Measurements from ENCODE around the gene SMIM33.
A peak's percentile ranks its signal among the peaks of the same experiment; 100 is the strongest.
"Not testable (repeated sequence)": the region's sequence is repeated elsewhere in the genome, so short reads cannot be mapped to it uniquely, and the experiment has no call there.

Gene SMIM33

DNA sequence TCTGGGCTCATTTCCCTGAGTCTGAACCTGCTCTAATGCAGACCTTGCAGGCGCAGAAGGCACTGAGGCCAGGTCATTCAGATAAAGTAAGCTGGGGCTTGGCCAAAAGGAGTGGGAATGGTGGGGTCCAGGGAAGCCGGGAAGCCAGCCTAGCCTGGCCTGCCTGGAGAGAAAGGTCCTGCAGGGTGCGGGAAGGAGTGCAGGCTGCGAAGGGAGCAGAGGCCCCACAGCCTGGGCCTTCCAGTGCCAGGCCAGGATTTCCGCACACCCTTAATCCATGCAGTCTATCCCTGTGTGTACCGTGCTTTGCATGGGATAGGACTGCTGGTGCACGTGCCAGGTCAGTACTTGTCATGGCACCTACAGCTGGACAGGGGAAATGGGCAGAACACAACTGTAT lies 15.4 kb downstream of the SMIM33 start:
- no peak for DNase-seq

DNA sequence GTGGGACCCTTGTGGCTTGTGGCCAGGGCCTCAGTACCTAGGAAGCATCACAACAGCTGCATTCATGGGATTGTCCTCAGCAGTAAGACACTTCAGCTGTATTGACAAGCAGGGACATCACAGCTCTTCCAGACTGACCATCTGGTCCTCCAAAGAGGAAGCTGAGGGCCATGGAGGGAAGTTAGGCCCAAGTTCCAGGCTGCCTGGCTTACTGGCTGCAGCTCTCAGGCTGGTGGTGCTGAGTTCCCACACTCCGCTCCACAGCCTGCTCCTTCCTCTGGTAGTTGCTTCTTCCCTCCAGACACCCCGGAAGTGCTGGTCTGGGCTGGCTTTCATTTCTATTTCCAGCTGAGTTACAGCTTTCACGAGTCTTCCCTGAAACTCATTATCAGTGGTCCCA lies 17.5 kb downstream of the SMIM33 start:
- no peak for DNase-seq

DNA sequence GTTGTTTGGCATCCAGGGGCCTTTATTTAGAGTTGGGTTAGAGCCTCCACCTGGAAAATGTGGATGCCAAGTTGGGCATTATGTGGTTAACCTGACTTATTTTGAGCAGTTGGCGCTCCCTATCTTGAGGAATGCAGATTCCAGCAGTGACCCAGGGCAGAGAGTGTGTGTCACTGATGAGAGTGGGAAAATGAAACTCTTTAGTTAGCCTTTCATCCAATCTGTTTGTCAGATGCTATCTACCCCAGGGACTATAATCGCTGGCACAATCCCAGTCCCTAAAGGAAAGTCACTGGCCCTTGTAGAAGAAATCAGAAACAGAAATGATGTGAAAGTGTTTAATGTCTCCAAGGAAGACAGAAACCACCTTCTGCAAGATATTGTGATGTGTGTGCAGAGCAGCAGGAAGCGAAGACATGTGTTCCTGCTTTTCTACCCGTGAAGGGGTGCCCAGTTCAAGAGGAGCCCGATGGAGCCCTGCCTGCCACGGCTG lies 21.9 kb downstream of the SMIM33 start:
- no peak for DNase-seq

DNA sequence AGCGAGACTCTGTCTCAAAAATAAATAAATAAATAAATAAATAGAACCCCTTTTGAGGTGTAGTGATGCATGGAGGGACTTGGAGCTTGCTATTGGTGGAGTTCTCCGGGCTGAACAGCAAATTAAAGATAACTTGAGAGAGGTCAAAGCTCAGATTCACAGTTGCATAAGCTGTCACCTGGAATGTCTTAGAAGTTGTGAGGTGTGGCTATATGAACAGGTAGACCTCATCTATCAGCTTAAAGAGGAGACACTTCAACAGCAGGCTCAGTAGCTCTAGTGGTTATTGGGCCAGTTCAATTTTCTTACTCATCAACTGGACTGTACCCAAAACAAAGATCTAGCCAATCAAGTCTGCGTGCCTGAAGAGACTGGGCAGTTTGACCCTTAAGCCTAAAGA lies 23.5 kb downstream of the SMIM33 start:
- DNase-seq: no peak

DNA sequence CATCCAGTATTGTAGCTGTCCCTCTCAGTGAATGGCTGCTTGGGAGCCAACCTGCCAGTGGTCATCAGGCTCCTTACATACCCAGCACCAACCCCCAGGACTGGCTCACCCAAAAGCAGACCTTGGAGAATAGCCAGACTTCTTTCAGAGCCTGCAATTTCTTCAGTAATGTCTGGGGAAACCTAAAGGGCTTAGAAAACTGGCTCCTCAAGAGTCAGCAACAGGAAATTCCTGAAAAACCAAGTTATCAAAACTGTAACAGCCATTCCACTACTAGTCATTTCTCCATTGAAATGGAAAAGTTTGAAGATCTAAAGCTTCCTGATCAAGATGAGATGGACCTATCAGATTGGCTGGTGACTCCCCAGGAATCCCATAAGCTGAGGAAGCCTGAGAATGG lies 24.0 kb downstream of the SMIM33 start:
- no peak for DNase-seq

DNA sequence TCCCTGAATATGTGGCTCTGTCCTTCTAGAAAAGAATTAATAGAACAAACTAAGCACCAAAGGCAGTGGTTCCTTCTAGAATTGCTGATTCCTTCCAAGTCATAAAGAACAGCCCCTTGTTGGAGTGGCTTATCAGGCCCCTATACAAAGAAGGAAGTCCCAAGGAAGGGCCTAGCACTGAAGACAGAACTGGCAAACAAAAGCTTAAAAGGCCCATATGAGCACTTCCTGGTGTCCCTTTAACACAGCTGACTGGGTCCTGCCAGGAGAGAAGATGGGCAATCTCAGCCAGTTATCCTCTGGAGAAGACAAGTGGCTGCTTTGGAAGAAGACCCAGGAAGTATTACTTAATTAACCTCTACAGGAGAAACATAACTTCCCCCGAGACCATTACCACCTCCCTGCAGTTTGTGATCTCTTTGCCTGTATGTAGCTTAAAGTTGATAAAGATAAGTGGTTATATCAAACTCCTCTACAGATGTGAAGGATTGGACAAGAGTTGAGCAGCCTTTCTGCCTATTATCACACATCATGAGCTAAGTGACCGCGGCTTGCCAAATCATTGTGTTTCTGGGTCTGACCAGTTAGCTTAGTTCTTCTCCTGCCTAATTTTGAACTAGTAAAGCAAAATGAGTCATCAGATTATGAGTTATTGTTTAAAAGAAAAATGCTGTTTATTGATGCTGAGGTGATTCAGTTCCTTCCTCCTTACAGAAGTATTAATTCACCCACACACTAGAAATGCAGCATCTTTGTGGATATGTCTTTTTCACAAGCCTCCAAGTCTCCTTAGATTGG lies 25.0 kb downstream of the SMIM33 start:
- DNase-seq: no peak

DNA sequence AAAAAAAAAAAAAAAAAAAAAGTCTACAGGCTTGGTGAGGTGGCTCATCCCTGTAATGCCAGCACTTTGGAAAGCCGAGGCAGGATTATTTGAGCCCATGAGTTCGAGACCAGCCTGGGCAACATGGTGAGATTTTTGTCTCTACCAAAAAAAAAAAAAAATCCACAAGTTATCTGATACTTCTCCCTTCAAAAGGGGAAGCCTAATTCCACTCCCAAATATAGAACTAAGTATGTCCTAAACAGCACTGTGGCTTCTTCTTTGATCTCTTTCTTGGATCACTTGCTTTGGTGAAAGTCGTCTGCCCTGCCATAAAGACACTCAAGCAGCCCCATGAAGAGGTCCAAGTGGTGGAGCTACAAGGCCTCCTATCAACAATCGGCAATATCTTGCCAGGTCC lies 30.6 kb downstream of the SMIM33 start:
- DNase-seq: no peak

DNA sequence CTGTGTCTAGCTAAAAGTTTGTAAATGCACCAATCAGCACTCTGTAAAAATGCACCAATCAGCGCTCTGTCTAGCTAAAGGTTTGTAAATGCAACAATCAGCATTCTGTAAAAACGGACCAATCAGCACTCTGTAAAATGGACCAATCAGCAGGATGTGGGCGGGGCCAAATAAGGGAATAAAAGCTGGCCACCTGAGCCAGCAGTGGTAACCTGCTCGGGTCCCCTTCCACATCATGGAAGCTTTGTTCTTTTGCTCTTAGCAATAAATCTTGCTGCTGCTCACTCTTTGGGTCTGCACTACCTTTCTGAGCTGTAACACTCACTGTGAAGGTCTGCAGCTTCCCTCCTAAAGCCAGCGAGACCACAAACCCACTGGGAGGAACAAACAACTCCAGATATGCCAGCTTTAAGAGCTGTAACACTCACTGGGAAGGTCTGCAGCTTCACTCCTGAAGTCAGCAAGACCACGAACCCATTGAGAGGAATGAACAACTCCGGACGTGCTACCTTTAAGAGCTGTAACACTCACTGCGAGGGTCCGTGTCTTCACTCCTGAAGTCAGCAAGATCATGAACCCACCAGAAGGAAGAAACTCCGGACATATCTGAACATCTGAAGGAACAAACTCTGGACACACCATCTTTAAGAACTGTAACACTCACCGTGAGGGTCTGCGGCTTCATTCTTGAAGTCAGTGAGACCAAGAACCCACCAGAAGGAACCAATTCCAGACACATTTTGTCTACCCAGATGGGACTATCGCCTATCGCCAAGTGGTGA lies 32.4 kb downstream of the SMIM33 start:
- DNase-seq: not testable (repeated sequence)

DNA sequence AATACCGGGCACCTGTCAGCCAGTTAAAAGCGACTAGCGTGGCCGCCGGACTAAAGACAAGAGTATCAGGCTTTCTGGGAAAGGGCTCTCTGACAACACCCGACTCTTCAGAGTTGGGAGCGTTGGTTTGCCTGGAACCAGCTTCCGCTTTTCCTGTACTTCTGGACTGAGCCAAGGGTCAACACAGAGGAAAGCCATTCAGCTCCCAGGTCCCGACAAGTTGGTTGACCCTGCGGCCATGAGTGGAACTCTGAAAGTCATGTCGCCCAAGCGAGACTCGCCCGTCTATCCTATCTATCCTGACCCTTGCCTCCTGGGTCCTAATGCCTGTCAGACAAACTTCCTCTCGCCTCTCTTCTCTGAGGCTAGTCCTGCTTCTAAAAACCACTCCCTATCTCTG lies 33.1 kb downstream of the SMIM33 start:
- DNase-seq: not testable (repeated sequence)

DNA sequence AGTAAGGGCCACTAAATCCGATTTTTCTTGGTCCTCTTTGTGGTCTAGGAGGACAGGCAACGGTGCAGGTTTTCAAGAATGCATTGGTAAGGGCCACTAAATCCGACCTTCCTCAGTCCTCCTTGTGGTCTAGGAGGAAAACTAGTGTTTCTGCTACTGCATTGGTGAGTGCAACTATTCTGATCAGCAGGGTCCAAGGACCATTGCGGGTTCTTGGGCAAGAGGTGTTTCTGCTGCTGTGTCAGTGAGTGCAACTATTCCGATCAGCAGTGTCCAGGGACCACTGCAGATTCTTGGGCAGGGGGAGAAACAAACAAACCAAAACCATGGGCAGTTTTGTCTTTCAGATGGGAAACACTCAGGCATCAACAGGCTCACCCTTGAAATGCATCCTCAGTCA lies 33.9 kb downstream of the SMIM33 start:
- not testable (repeated sequence) for DNase-seq

DNA sequence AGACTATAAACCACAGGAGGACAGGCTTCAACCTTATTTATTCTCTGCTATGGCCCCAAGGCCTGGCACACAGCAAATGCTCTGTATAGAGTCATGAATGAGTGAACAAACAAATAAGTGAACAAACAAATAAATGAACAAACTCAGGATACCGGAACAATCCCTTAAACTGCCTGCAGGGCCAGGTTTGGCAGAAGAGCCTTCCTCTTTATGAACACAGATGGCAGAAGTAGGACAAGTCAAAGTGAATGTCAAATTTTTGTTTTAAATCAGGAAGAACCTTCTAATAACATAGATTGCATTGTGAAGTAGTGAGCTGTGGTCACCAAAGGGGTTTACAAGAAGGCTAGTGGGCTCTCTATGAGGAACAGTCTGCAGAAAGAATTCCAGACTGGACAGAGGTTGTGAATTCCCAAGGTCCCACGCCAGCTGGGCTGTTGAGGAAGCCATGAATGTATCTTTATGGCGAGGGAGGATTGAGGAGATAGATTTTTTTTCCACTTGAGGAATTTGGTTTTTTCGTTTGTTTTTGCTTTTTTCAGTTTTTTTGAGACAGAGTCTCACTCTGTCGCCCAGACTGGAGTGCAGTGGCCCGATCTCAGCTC lies 42.1 kb downstream of the SMIM33 start:
- no peak for DNase-seq

DNA sequence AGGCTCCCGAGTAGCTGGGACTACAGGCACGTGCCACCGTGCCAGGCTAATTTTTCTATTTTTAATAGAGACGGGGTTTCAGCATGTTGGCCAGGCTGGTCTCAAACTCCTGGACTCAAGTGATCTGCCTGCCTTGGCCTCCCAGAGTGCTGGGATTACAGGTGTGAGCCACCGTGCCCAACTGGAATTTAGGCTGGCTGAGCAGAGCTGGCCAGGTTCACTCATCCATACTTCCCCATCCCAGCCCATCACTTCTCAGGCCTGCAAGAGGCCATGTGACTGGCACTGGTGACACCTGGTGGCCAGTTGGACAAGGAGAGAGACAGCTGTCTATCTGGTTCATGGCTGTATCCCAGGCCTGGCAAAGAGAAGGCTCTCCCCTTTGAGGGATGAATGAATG lies 42.6 kb downstream of the SMIM33 start:
- DNase-seq: peak; percentile 84

DNA sequence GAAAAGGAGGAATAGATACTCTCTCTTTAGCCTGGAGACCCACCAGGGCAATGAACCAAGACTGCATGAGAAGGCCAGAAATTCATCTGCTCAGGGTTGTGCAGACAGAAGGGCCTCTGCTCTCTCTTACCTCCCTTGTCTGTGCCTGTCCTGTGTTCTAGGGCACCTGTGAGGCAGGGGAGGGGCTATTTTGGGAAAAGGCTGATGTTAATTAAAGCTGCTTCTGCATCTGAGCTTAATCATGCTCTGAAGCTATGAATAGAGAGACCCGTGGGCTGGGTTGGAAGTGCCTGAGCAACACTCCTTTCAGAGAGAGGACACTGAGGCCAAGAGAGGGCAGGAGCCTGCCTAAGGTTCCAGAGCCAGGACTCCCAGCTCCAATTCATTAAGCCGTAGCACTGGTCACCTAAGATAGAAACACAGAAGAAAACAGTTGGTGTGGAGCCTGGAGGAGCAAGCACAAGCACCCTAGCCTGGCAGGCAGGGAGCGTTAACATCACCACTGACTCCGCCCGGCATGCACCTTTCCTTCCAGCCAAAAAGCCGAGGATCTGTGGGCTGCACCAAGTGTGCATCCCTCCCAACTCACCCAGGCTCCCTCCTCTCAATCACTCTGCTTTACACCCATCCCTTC lies 43.2 kb downstream of the SMIM33 start:
- no peak for DNase-seq

DNA sequence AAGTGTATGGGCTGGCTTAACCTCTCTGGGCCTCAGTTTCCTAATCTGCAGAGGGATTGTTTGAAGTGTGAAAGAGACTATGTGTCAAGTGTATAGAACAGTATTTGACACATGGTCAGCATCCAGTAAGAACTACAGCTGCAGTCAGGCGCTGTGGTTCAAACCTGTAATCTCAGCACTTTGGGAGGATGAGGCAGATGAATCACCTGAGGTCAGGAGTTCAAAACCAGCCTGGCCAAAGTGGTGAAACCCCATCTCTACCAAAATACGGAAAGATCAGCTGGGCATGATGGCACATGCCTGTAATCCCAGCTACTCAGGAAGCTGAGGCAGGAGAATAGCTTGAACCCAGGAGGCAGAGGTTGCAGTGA lies 43.7 kb downstream of the SMIM33 start:
- DNase-seq: no peak

DNA sequence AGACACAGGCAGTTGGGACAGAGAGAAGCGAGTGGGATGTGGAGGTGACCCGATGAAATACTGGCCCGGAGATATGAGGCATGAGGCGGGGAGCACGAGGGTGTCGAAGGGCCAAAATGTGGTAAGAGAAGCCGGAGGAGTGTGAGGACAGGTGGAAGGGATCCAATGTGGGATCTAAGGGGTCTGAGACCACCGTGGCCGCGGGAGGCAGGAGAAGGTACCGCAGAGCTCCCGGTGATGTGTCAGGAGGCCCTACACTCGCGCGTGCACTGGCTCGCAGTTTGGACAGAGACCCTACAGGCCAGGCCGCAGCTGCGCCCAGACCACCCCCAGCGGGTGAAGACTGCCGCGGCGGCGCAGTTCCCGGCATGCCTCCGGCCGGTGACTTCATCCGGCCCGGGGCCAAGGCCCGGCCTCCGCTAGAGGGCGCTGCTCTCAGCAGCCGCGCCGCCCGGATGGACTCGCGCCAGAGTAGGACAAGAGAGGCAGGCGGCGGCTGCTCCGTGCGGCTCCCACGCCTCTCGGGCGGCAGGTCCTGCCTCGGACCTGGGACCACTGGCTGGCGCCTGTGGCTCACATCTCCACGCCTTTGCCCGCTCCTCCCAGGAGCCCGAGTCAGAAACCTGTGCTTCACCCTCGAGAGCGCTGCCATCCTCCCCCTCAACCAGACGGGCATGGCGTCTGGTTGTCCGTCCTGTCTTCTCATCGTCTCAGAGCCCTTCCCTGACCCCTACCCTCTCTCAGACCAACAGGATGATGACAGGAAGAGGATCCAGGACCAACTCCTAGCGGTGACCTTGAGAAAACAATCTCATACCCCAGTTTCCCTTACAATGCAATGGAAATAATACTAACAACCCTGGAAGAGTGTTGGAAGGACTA lies 47.1 kb downstream of the SMIM33 start:
- DNase-seq: peak; percentile 91

Data from CD4-positive, alpha-beta T cell treated with Interleukin-10 for 1 hour (primary cell).